SK-N-SH (cell line): ENCODE results near the gene INSYN2A. TPM values are rescaled to one million over a fixed set of nuclear protein-coding genes. Genes with fewer than 3 reads are reported as not detected.

Experiments
- CTCF ChIA-PET: fragments of 300-600, 350-600 bp; formaldehyde crosslinking; extraction: SDS; loops from one replicate; lab custom pipeline; 2021; lab: Yijun Ruan, JAX
- POLR2A ChIA-PET: fragments of 350-600 bp; sonication (Branson Sonifier 250); formaldehyde crosslinking; extraction: SDS; loops from one replicate; lab custom pipeline; 2020; ENCODE audit warnings: antibody characterized with exemption, inconsistent platforms; lab: Yijun Ruan, JAX
- DNase-seq: peaks from one replicate; pipeline ENCODE4 v3.0.0; 2012
- H2AFZ ChIP-seq: fragments of 200-600 bp; sonication (generic); 2 replicates; pipeline ENCODE4 v1.8.1; 2016; ENCODE audit warnings: antibody characterized with exemption, mild to moderate bottlenecking, low read depth
- H3F3A ChIP-seq: fragments of 200-600 bp; sonication (generic); replicated peaks from 2 replicates; pipeline ENCODE3; 2016; ENCODE audit warnings: antibody characterized with exemption, mild to moderate bottlenecking; ENCODE audit not compliant: insufficient read depth
- H3K27ac ChIP-seq, 2 experiments: fragments of 200-500 bp in 1 of 2; fragments of 200-600 bp in 1 of 2; sonication (Bioruptor generic) in 1 of 2; sonication (generic), shearing (Covaris generic) in 1 of 2; 2 replicates each; pipeline versions ENCODE4 v1.5.1 to v1.6.1; 2014 to 2016; ENCODE audit warnings: low read depth in 2 of 2, inconsistent platforms in 1 of 2, low read length in 1 of 2, mild to moderate bottlenecking in 1 of 2, mixed read lengths in 1 of 2
- H3K27me3 ChIP-seq: fragments of 200-600 bp; sonication (generic), shearing (Covaris generic); 2 replicates; pipeline ENCODE4 v1.6.1; 2016; ENCODE audit warnings: mixed run types; ENCODE audit not compliant: insufficient read depth
- H3K36me3 ChIP-seq, 2 experiments: fragments of 200-500 bp in 1 of 2; fragments of 200-600 bp in 1 of 2; sonication (Bioruptor generic) in 1 of 2; sonication (generic) in 1 of 2; replicated peaks in 1 of 2; 2 replicates each; pipeline versions ENCODE3 to v1.5.1; 2014 to 2016; ENCODE audit warnings: low read length in 1 of 2, mild to moderate bottlenecking in 1 of 2; ENCODE audit not compliant: insufficient read depth in 2 of 2, control insufficient read depth in 1 of 2
- H3K4me1 ChIP-seq, 2 experiments: fragments of 200-500 bp in 1 of 2; fragments of 200-600 bp in 1 of 2; sonication (Bioruptor generic) in 1 of 2; sonication (generic), shearing (Covaris generic) in 1 of 2; 2 replicates each; pipeline versions ENCODE4 v1.5.1 to v1.6.1; 2014 to 2016; ENCODE audit warnings: low read depth in 1 of 2, low read length in 1 of 2, mixed run types in 1 of 2; ENCODE audit not compliant: insufficient read depth in 2 of 2, control insufficient read depth in 1 of 2
- H3K4me2 ChIP-seq: fragments of 200-600 bp; sonication (generic), shearing (Covaris generic); 2 replicates; pipeline ENCODE4 v1.6.1; 2017; ENCODE audit warnings: mixed run types
- H3K4me3 ChIP-seq, 2 experiments: fragments of 200-500 bp in 1 of 2; fragments of 200-600 bp in 1 of 2; sonication (Bioruptor generic) in 1 of 2; sonication (generic), shearing (Covaris generic) in 1 of 2; 2 replicates each; pipeline versions ENCODE4 v1.5.1 to v1.8.1; 2014 to 2016; ENCODE audit warnings: low read depth in 2 of 2, inconsistent platforms in 1 of 2, low read length in 1 of 2, mild to moderate bottlenecking in 1 of 2, mixed read lengths in 1 of 2, moderate library complexity in 1 of 2
- H3K79me2 ChIP-seq: fragments of 200-600 bp; sonication (generic); 2 replicates; pipeline ENCODE4 v1.8.1; 2017; ENCODE audit warnings: mild to moderate bottlenecking; ENCODE audit not compliant: insufficient read depth
- H3K9ac ChIP-seq: fragments of 200-600 bp; sonication (generic); 2 replicates; pipeline ENCODE4 v1.6.1; 2017; ENCODE audit warnings: mixed run types
- H3K9me2 ChIP-seq: fragments of 200-600 bp; sonication (generic); 2 replicates; pipeline ENCODE4 v1.6.1; 2017; ENCODE audit warnings: mixed run types
- H3K9me3 ChIP-seq: fragments of 200-600 bp; sonication (generic); 2 replicates; pipeline ENCODE4 v1.6.1; 2017; ENCODE audit warnings: mixed run types, mild to moderate bottlenecking, moderate library complexity
- H4K20me1 ChIP-seq: fragments of 200-600 bp; sonication (generic); 2 replicates; pipeline ENCODE4 v1.6.1; 2017; ENCODE audit warnings: mild to moderate bottlenecking, mixed run types; ENCODE audit not compliant: insufficient read depth
- CHD2 ChIP-seq: fragments of 150-350 bp; IDR thresholded peaks from 2 replicates; pipeline ENCODE4 v1.6.1; 2018; ENCODE audit warnings: low read length; ENCODE audit not compliant: partially characterized antibody
- EP300 ChIP-seq, 2 experiments: IDR thresholded peaks; 2 replicates each; pipeline versions ENCODE4 v1.4.0 to v1.6.1; 2012; ENCODE audit warnings: borderline replicate concordance in 1 of 2, low read depth in 1 of 2, low read length in 1 of 2
- FOSL2 ChIP-seq: IDR thresholded peaks from 2 replicates; pipeline ENCODE4 v1.4.0; 2012; ENCODE audit warnings: low read depth, mild to moderate bottlenecking, moderate library complexity, borderline replicate concordance
- GABPA ChIP-seq: IDR thresholded peaks from 2 replicates; pipeline ENCODE4 v1.4.0; 2012; ENCODE audit warnings: low read depth, mild to moderate bottlenecking
- MEF2A ChIP-seq: IDR thresholded peaks from 2 replicates; pipeline ENCODE4 v1.4.0; 2012; ENCODE audit warnings: low read depth, borderline replicate concordance
- MXI1 ChIP-seq: IDR thresholded peaks from 2 replicates; pipeline ENCODE4 v1.6.1; 2012; ENCODE audit warnings: mild to moderate bottlenecking, low read depth, low read length, improper control_type of control experiment
- NRF1 ChIP-seq: IDR thresholded peaks from 2 replicates; pipeline ENCODE4 v1.6.1; 2012; ENCODE audit warnings: low read depth, mild to moderate bottlenecking, low read length
- POLR2AphosphoS5 ChIP-seq: IDR thresholded peaks from 2 replicates; pipeline ENCODE4 v1.6.1; 2012; ENCODE audit warnings: low read depth, low read length
- SMC3 ChIP-seq: IDR thresholded peaks from 2 replicates; pipeline ENCODE4 v1.6.1; 2012; ENCODE audit warnings: low read depth, low read length, improper control_type of control experiment
- TAF1 ChIP-seq: IDR thresholded peaks from 2 replicates; pipeline ENCODE4 v1.6.1; 2012; ENCODE audit warnings: low read depth, mild to moderate bottlenecking, low read length, moderate library complexity, borderline replicate concordance
- TCF12 ChIP-seq: IDR thresholded peaks from 2 replicates; pipeline ENCODE4 v1.4.0; 2012
- TEAD4 ChIP-seq: IDR thresholded peaks from 2 replicates; pipeline ENCODE4 v1.4.0; 2012; ENCODE audit warnings: mild to moderate bottlenecking, borderline replicate concordance; ENCODE audit not compliant: insufficient read depth
- YY1 ChIP-seq: IDR thresholded peaks from 2 replicates; pipeline ENCODE4 v1.4.0; 2012; ENCODE audit warnings: low read depth, mild to moderate bottlenecking
- WGBS: methylation state at CpG from one replicate; pipeline ENCODE4 v1.1.6; 2017; ENCODE audit warnings: low lambda C conversion rate; 5-methylcytosine and 5-hydroxymethylcytosine counted together
- polyA plus RNA-seq, 3 experiments: library from polyadenylated mRNA; depleted of rRNA; stranded (reverse); fragments of >200 nt; gene quantifications; 2 replicates each; pipeline ENCODE4 v1.2.3, GENCODE V29; 2012
- TF ChIP-seq, protein P1 (sequence below): IDR thresholded peaks from 2 replicates; pipeline ENCODE4; 2012

The INSYN2A gene
- polyA plus RNA-seq, 1 of the 3 experiments (the other 2 are of a cell fraction): 0.28 TPM

- POLR2A ChIA-PET: no interaction called here
- no peaks in the 10 kb centered on the region for H3K9me2 ChIP-seq
- H3K27me3 ChIP-seq: no peaks in the 10 kb centered on the region
- no peak for DNase-seq
- no peak overlapping the region for H3K9ac ChIP-seq
- H3K79me2 ChIP-seq: no peaks in the 10 kb centered on the region
- WGBS: 63% methylated on average over 3 of the region's 3 CpGs
- TF ChIP-seq EP300 (IDR thresholded peaks at IDR 0.05; ENCODE audit: borderline replicate concordance in 1 of 2, low read depth in 1 of 2, low read length in 1 of 2) (no peak), SMC3 (no peak), NRF1 (no peak), MEF2A (no peak), TAF1 (no peak)
- H3K36me3 ChIP-seq: peaks cover 0 to under 1% of the 10 kb centered on the region in 2 experiments
- no peak overlapping the region for H3K4me3 ChIP-seq
- H3K27ac ChIP-seq: no peak overlapping the region
- H3F3A ChIP-seq: peaks cover 9% of the 10 kb centered on the region
- H3K9me3 ChIP-seq: no peaks in the 10 kb centered on the region
- CTCF ChIA-PET: interaction anchor here (1.0 to 2.5 kb wide), 11 partner anchors 11 to 611 kb away, joined by 3 to 13 read pairs (median 3); no protein-coding TSS in a partner anchor
- no peak overlapping the region for H2AFZ ChIP-seq
- no peaks in the 10 kb centered on the region for H4K20me1 ChIP-seq
- no peak overlapping the region for H3K4me2 ChIP-seq
- H3K4me1 ChIP-seq: no peaks in the 10 kb centered on the region
Observed at GRCh38 chr10:127242914-127243313, 46.5 kb upstream of the INSYN2A start.

DNA sequence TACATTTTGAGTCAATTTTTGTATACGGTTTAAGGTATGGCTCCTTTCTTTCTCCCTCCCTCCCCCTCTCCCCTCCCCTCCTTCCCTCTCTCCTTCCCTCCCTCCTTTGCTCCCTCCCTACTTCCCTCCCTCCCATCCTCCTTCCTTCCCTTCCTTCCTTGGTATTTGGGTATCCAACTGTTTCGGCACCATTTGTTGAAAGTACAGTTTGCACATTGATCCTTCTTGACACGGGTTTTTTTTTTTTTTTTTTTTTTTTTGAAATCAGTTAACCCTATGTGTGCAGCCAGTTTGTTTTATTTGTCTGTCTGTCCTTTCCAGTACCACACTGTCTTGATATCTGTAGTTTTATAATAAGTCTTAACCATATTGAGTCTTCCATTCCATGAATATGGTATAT lies 39.9 kb upstream of the INSYN2A start:
- 69% methylated on average over 3 of the region's 3 CpGs for WGBS
- Histone ChIP-seq H3K9ac (no peak overlapping the region), H3K27me3 (no peaks in the 10 kb centered on the region), H2AFZ (no peak overlapping the region), H3K79me2 (no peaks in the 10 kb centered on the region), H3K27ac (no peak overlapping the region), H3K36me3 (no peaks in the 10 kb centered on the region), H3K9me2 (no peaks in the 10 kb centered on the region), H4K20me1 (no peaks in the 10 kb centered on the region), H3F3A (peaks cover 9% of the 10 kb centered on the region), H3K4me2 (no peak overlapping the region), H3K9me3 (no peaks in the 10 kb centered on the region), H3K4me1 (no peaks in the 10 kb centered on the region; a peak in 1 of 4 replicates), H3K4me3 (no peak overlapping the region)
- TF ChIP-seq TCF12 (no peak), EP300 (IDR thresholded peaks at IDR 0.05; ENCODE audit: borderline replicate concordance in 1 of 2, low read depth in 1 of 2, low read length in 1 of 2) (no peak), MEF2A (no peak), GABPA (no peak), YY1 (no peak), CHD2 (no peak), FOSL2 (no peak), POLR2AphosphoS5 (no peak)
- TF ChIP-seq, protein P1, sequence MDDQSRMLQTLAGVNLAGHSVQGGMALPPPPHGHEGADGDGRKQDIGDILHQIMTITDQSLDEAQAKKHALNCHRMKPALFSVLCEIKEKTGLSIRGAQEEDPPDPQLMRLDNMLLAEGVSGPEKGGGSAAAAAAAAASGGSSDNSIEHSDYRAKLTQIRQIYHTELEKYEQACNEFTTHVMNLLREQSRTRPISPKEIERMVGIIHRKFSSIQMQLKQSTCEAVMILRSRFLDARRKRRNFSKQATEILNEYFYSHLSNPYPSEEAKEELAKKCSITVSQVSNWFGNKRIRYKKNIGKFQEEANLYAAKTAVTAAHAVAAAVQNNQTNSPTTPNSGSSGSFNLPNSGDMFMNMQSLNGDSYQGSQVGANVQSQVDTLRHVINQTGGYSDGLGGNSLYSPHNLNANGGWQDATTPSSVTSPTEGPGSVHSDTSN: no peak
- CTCF ChIA-PET: no interaction called here
- POLR2A ChIA-PET: no interaction called here
- DNase-seq: no peak

GRCh38 chr10:127234306-127234800 lies 38.0 kb upstream of the INSYN2A start:
- no peak for DNase-seq
- H3K9ac ChIP-seq: no peak overlapping the region
- no peaks in the 10 kb centered on the region for H3K27me3 ChIP-seq
- H3K9me3 ChIP-seq: no peaks in the 10 kb centered on the region
- H3K79me2 ChIP-seq: no peaks in the 10 kb centered on the region
- no peaks in the 10 kb centered on the region for H3K36me3 ChIP-seq
- H3K4me1 ChIP-seq: no peaks in the 10 kb centered on the region; a peak in 1 of 4 replicates
- H3F3A ChIP-seq: no peaks in the 10 kb centered on the region
- H2AFZ ChIP-seq: no peak overlapping the region
- H4K20me1 ChIP-seq: no peaks in the 10 kb centered on the region
- TF ChIP-seq MXI1: no peak
- TF ChIP-seq NRF1: no peak
- TF ChIP-seq TCF12: no peak
- no peak for TF ChIP-seq POLR2AphosphoS5
- no peak for TF ChIP-seq TEAD4
- WGBS: 92% methylated on average over 1 of the region's 1 CpG
- POLR2A ChIA-PET: no interaction called here
- no peak overlapping the region for H3K27ac ChIP-seq
- no peaks in the 10 kb centered on the region for H3K9me2 ChIP-seq
- no peak overlapping the region for H3K4me2 ChIP-seq
- CTCF ChIA-PET: no interaction called here
- H3K4me3 ChIP-seq: no peak overlapping the region
